ENCODE measurements around the gene NSG2.

GRCh38 chr5:174108745-174109144 lies 63.2 kb downstream of the NSG2 start:
- TF ChIP-seq CTCF (IDR thresholded peaks at IDR 0.05) (no peak), POLR2A (IDR thresholded peaks at IDR 0.05) (no peak)
